Chondrocyte (in vitro differentiated cells): ENCODE data around the gene POLR3GL. TPM values are rescaled to one million over a fixed set of nuclear protein-coding genes. Genes with fewer than 3 reads are reported as not detected.

ENCODE experiments used
- DNase-seq: peaks from one replicate; pipeline ENCODE4 v3.0.0; 2021; ENCODE audit warnings: mixed read lengths, low spot score
- H3K27ac Mint-ChIP-seq: one replicate; pipeline ENCODE4 v1.8.0; 2021; ENCODE audit warnings: mild to moderate bottlenecking, moderate library complexity, mixed read lengths; ENCODE audit not compliant: unreplicated experiment
- H3K27me3 Mint-ChIP-seq: 2 replicates; pipeline ENCODE4 v1.8.0; 2021; ENCODE audit warnings: low read depth, mixed read lengths
- H3K36me3 Mint-ChIP-seq: 2 replicates; pipeline ENCODE4 v1.8.0; 2021; ENCODE audit warnings: low read depth, mixed read lengths
- H3K4me1 Mint-ChIP-seq: 2 replicates; pipeline ENCODE4 v1.8.0; 2021; ENCODE audit warnings: low read depth, mild to moderate bottlenecking, mixed read lengths
- H3K4me3 Mint-ChIP-seq: one replicate; pipeline ENCODE4 v1.8.0; 2021; ENCODE audit warnings: mild to moderate bottlenecking, moderate library complexity, mixed read lengths; ENCODE audit not compliant: unreplicated experiment
- H3K9me3 Mint-ChIP-seq: 2 replicates; pipeline ENCODE4 v1.8.0; 2021; ENCODE audit warnings: low read depth, mixed read lengths
- CTCF ChIP-seq: fragments of 200-600 bp; sonication (generic); IDR thresholded peaks from 2 replicates; pipeline ENCODE4 v1.5.0; 2021; ENCODE audit warnings: antibody characterized with exemption, mild to moderate bottlenecking, moderate library complexity
- total RNA-seq: library from RNA; stranded (reverse); gene quantifications from 3 replicates; pipeline ENCODE4 v1.2.1, GENCODE V29; 2021

The POLR3GL gene
- total RNA-seq, 1 donor from 2014 or later: 13.3 TPM

DNA sequence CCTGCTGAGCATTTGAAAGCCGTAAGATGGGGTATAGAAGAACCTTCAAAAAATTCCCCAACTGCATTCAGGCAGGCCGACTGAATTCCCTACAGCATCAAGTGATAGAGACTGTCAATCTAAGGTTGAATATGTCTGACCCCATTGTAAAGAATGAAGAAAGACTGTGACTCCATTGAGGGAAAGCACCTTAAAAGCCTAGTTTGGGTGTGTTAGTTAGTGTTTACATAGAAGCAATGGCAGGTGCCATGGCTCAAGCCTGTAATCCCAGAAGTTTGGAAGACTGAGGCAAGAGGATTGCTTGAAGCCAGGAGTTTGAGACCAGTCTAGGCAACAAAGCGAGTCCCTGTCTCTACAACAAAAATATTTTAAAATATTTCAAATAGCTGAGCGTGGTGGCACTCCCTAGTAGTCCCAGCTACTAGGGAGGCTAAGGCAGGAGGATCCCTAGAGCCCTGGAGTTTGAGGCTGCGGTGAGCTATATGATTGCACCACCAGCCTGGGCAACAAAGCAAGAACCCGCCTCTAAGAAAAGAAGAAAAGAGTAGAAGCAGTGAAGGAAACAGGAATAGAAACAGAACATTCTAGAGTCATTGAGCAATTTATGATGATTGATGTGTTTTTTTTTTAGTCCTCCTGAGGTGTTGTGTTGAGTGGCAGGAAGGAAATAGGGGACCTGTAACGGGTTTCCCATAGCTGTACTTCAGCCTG, 15.4 kb downstream of the POLR3GL start:
- Mint-ChIP-seq H3K4me3 (no peak overlapping the region), H3K9me3 (no peaks in the 10 kb centered on the region), H3K4me1 (peaks cover 7% of the 10 kb centered on the region), H3K36me3 (no peaks in the 10 kb centered on the region), H3K27me3 (no peaks in the 10 kb centered on the region), H3K27ac (no peak overlapping the region)
- no peak for DNase-seq
- no peak for TF ChIP-seq CTCF

DNA sequence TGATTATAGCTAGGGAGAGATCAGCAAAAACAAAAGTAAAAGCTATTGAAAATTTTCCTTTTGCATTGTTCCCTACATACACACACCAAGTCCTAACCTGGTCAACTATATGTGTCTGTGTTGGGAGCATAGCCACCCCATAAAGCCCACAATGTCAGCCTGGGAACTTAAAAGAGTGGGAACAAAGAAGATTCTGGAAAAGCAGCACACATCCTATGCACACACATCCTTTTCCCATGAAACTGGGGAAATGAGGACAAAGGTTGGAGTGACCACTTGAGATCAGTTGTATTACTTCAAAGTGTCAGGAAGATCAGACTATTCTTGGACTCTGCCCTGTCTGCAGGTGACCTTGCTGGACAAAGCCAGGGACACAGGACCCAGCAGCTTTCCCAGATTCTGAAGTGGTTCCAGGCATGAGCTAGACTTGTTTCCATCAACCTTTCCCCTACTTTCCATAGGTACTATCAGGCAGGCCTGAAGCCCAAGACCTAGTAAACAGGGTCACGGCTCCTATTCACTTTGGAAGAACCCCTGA, 16.0 kb downstream of the POLR3GL start:
- H3K36me3 Mint-ChIP-seq: no peaks in the 10 kb centered on the region
- H3K4me3 Mint-ChIP-seq: no peak overlapping the region
- H3K27me3 Mint-ChIP-seq: no peaks in the 10 kb centered on the region
- TF ChIP-seq CTCF: no peak
- no peak for DNase-seq
- no peaks in the 10 kb centered on the region for H3K9me3 Mint-ChIP-seq
- H3K27ac Mint-ChIP-seq: no peak overlapping the region
- H3K4me1 Mint-ChIP-seq: peaks cover 13% of the 10 kb centered on the region

DNA sequence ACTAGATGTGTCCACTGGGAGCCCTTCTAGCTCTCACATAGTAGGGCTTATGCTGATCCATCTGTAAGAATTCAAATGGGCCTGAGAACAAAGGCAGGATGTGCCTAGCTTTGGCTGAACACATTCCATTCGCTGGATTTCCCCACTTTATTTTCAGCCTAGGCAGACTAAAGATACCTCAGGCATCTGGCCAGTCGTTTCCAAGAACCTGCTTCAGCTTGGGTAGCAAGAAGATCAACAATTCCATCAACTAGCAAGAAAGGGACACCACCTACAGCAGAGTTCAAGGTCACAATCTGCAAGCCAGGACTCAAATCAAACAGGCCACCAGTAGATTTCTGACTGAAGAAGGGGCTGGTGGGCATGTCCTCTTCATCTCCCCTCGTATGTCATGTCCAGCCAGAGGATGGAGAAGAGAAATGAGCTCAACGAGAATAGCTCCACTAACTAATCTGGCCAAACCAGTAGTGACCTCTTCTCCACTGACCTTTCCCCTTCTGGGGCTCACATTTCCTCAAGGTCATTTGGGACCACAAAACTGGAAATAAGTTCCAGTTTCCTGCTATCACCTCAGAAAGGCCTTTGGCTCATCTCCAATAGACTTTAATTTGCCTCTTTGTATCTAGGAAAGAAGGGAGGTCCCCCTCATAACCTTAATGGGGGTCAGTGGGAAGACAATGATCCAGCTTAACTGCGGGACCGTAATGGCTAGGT, 17.7 kb downstream of the POLR3GL start:
- H3K27me3 Mint-ChIP-seq: no peaks in the 10 kb centered on the region
- H3K4me3 Mint-ChIP-seq: no peak overlapping the region
- no peaks in the 10 kb centered on the region for H3K36me3 Mint-ChIP-seq
- no peak for DNase-seq
- no peak overlapping the region for H3K27ac Mint-ChIP-seq
- peaks cover 19% of the 10 kb centered on the region for H3K4me1 Mint-ChIP-seq
- H3K9me3 Mint-ChIP-seq: no peaks in the 10 kb centered on the region
- TF ChIP-seq CTCF: no peak

- no peaks in the 10 kb centered on the region for H3K9me3 Mint-ChIP-seq
- DNase-seq: no peak
- no peaks in the 10 kb centered on the region for H3K27me3 Mint-ChIP-seq
- no peaks in the 10 kb centered on the region for H3K36me3 Mint-ChIP-seq
- H3K4me3 Mint-ChIP-seq: no peak overlapping the region
- H3K4me1 Mint-ChIP-seq: peaks cover 19% of the 10 kb centered on the region
- no peak overlapping the region for H3K27ac Mint-ChIP-seq
- no peak for TF ChIP-seq CTCF
Measured at GRCh38 chr1:145983206-145983675, 18.8 kb downstream of the POLR3GL start.

- TF ChIP-seq CTCF: no peak
- Mint-ChIP-seq H3K4me3 (no peak overlapping the region), H3K9me3 (no peaks in the 10 kb centered on the region), H3K36me3 (no peaks in the 10 kb centered on the region), H3K27me3 (no peaks in the 10 kb centered on the region), H3K4me1 (peaks cover 19% of the 10 kb centered on the region), H3K27ac (no peak overlapping the region)
- no peak for DNase-seq
Measured at GRCh38 chr1:145983960-145984830, 19.7 kb downstream of the POLR3GL start.
